Measurements from ENCODE around the gene M1AP. TPM values are rescaled to one million over a fixed set of nuclear protein-coding genes. Genes with fewer than 3 reads are reported as not detected.

The M1AP gene
- total and polyA plus RNA-seq, 4 donors, result 0.77 to 1.2 (median 0.88) TPM

GRCh38 chr2:74540291-74540690, 107.8 kb downstream of the M1AP start:
- Histone ChIP-seq H3K4me1 (ENCODE audit: control insufficient read depth in 5 of 5, insufficient read depth in 5 of 5, low read length in 5 of 5) (no peaks in the 10 kb centered on the region), H3K27ac (ENCODE audit: low read depth in 1 of 2, low read length in 1 of 2) (peak overlapping the region in 1 of 2 donors; percentile 36), H3K9ac (ENCODE audit: insufficient read depth in 1 of 2, low read length in 2 of 2) (no peak overlapping the region), H3K9me3 (ENCODE audit: control insufficient read depth in 4 of 4, insufficient read depth in 3 of 4, low read length in 3 of 4) (no peaks in the 10 kb centered on the region), H3K36me3 (ENCODE audit: control insufficient read depth in 4 of 4, insufficient read depth in 4 of 4, low read length in 4 of 4) (no peaks in the 10 kb centered on the region), H3K4me3 (no peak overlapping the region), H3K27me3 (ENCODE audit: control insufficient read depth in 3 of 3, insufficient read depth in 3 of 3, low read length in 2 of 3) (no peaks in the 10 kb centered on the region)
- no peak for DNase-seq
- WGBS, 2 donors, result 73 to 76% methylated on average over 5 of the region's 5 CpGs
- TF ChIP-seq CTCF (IDR thresholded peaks at IDR 0.05; ENCODE audit: control extremely low read depth, extremely low read depth), result no peak
- peak; percentile 25 for ATAC-seq (ENCODE audit: insufficient read depth, low FRiP score)

DNA sequence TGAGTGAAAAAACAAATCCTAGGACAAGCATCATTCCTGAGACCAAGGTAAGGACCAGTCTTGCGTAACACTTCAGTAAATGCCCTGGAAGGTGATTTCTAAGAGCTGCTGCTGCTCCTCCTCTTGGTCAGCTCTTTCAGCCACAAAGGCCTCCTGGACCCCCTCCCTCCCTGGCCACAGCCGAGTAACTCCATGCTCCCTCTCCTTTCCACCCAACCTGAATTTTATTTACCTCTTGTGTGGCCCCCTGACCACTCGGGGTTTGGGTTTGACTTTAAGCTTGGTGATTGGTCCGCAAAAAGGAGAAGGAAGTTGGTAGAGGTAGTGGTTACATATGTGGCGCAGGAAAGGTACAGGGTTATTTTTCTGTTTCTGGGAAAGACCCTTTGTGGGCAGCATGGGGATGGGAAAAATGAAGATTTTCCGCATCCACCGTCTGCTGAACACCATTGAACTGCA, 109.2 kb downstream of the M1AP start:
- H3K36me3 ChIP-seq (ENCODE audit: control insufficient read depth in 4 of 4, insufficient read depth in 4 of 4, low read length in 4 of 4), result peaks cover 0 to 2% (median 0%) of the 10 kb centered on the region in 4 donors
- no peaks in the 10 kb centered on the region for H3K9me3 ChIP-seq (ENCODE audit: control insufficient read depth in 4 of 4, insufficient read depth in 3 of 4, low read length in 3 of 4)
- no peak overlapping the region for H3K27ac ChIP-seq (ENCODE audit: low read depth in 1 of 2, low read length in 1 of 2)
- ATAC-seq (ENCODE audit: insufficient read depth, low FRiP score), result no peak
- H3K4me1 ChIP-seq (ENCODE audit: control insufficient read depth in 5 of 5, insufficient read depth in 5 of 5, low read length in 5 of 5), result no peaks in the 10 kb centered on the region
- TF ChIP-seq CTCF (IDR thresholded peaks at IDR 0.05; ENCODE audit: control extremely low read depth, extremely low read depth), result no peak
- DNase-seq, result no peak
- H3K4me3 ChIP-seq, result no peak overlapping the region
- H3K9ac ChIP-seq (ENCODE audit: insufficient read depth in 1 of 2, low read length in 2 of 2), result no peak overlapping the region
- no peaks in the 10 kb centered on the region for H3K27me3 ChIP-seq (ENCODE audit: control insufficient read depth in 3 of 3, insufficient read depth in 3 of 3, low read length in 2 of 3)
- WGBS, 2 donors, result 34 to 55% methylated on average over 7 of the region's 7 CpGs

DNA sequence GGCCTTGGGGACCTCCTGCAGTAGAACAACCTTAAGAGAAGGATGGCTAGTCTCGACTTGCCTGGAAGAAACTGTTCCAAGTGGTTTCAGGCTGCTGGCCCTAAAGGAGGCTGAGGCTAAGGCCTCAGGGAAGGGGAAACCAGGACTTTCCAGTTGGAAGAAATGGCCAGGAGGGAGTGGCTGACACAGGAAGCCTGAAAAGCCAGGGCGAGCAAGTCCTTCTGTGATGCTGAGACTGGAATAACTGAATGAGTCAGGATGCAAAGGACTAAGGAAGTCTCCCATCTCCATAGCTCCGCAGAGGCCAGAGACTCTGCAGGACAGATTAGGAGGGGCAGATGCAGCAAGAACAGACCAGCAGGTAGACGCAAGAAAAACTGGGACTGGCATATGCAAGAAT, 111.0 kb downstream of the M1AP start:
- peaks cover 5 to 16% (median 9%) of the 10 kb centered on the region in 4 donors for H3K36me3 ChIP-seq (ENCODE audit: control insufficient read depth in 4 of 4, insufficient read depth in 4 of 4, low read length in 4 of 4)

More for the DNA sequence above, 111.0 kb downstream of the M1AP start:
- Histone ChIP-seq H3K27ac (ENCODE audit: low read depth in 1 of 2, low read length in 1 of 2) (no peak overlapping the region), H3K4me3 (no peak overlapping the region), H3K9me3 (ENCODE audit: control insufficient read depth in 4 of 4, insufficient read depth in 3 of 4, low read length in 3 of 4) (no peaks in the 10 kb centered on the region), H3K9ac (ENCODE audit: insufficient read depth in 1 of 2, low read length in 2 of 2) (no peak overlapping the region), H3K27me3 (ENCODE audit: control insufficient read depth in 3 of 3, insufficient read depth in 3 of 3, low read length in 2 of 3) (no peaks in the 10 kb centered on the region), H3K4me1 (ENCODE audit: control insufficient read depth in 5 of 5, insufficient read depth in 5 of 5, low read length in 5 of 5) (no peaks in the 10 kb centered on the region)
- DNase-seq, result no peak
- ATAC-seq (ENCODE audit: insufficient read depth, low FRiP score), result no peak
- 75 to 85% methylated on average over 4 of the region's 4 CpGs for WGBS, 2 donors
- TF ChIP-seq CTCF (IDR thresholded peaks at IDR 0.05; ENCODE audit: control extremely low read depth, extremely low read depth), result no peak

All from lung (tissue), 12 donors.